Measurements from ENCODE around the gene CHRNA4. TPM values are rescaled to one million over a fixed set of nuclear protein-coding genes. Genes with fewer than 3 reads are reported as not detected.

Gene CHRNA4
- total RNA-seq: 1.8 TPM

DNA sequence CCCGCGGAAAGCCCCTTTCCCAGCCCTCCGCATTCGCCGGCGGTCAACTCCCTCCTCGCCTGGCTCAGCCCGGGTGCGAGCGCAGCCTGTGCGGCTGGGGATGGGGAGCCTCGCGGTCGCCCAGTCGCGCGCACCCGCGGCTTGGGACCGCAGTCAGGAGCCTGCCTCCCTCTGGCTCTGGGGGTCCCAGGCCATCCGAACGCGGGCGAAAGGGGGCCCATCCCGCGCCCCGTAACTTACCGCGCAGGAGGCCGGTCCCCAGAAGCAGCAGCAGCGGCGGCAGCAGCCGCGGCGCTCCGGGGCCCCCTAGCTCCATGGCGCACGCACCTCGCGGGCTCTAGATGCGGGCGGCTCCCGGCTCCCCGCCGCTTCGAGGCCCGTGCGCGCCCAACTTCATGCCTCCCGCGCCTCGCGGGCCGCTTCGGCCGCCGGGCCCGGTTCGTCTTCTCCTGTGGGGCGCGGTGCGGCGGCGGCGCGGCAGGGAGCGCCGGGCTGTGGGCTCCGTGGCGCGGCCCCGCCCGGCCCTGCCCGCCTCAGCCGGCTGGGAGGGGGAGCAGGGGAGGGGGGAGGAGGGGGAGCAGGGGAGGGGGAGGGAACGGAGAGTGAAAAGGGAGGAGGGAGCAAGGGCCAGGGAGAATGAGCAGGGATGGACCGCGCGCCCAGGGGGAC is at the start of gene CHRNA4:
CHRNA4 (minus strand) TSS at position 500 of the 669 bp plus-strand sequence; CDS start at position 316, 184 bp downstream.
- no peak for DNase-seq

DNA sequence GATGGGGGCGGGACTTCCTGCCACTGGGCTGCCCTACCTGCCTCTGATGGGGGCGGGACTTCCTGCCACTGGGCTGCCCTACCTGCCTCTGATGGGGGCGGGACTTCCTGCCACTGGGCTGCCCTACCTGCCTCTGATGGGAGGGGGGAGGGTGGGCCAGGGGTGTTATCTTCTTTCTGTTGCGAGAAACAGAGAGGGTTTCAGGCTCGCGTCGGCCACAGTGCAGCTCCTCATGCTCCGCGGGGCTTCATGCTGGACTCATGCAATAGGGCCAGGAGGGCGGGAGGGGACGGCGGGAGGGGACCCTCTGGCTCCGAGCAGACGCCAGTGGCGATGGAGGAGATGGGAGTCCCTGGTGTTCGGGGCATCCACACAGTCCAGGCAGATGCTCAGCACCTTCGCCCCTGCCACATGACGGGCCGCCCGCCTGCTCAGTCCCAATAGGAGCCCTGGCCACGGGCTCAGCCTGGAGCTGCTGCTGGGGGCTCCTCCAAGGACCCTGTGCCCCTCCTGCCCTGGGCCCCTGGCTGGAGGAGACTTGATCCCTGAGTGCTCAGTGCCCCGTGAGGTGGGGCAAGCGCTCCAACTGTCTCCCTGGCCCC is 48.8 kb upstream of the CHRNA4 start:
- DNase-seq: no peak

DNA sequence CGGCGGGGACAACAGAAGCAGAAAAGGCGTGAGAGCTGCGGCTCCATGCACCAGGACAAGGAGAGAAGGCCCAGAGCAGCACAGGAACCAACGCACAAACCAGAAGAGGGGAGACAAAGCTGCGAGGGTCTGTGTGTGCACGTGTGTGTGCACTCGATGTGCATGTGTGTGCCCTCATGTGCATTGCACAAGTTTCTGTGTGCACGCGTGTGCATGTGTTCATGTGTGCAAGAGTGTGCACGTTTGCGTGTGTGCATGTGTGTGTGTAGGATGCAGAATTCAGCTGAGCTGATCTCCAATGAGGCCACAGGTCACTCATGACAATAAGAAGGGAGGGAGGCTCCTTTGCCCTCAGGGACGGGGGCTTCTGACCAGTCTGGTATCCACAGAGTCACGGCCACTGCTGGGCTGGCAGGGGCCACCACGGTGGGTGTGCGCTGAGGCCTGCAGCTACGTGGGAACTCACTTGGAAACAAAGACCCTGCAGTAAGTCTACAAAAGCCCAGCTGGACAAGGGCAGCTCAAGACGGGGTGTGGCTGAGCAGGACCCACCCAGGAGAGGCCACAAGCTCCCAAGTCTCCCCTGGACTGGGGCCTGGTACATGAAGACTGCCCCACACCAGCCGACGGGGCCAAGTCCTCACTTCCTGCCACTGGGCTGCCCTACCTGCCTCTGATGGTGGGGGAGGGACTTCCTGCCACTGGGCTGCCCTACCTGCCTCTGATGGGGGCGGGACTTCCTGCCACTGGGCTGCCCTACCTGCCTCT is 48.1 kb upstream of the CHRNA4 start:
- no peak for DNase-seq

DNA sequence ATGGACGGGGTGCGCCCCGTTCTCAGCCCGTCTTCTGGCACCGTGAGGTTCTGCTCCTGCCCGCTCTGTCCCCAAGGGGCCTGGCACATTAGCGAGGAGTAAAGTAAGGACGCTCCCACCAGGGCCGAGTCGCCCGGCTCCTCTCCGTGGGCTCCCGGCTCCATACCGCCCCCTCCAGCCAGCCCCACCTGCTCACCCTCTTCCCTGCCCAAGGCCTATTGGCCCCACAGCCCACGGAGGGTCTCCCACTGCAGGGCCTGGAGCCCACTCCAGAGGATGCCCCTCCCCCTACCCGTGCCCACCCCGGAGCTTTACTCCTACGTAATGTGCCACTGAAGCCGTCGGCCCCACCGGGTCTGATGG is 47.5 kb upstream of the CHRNA4 start:
- DNase-seq: no peak

DNA sequence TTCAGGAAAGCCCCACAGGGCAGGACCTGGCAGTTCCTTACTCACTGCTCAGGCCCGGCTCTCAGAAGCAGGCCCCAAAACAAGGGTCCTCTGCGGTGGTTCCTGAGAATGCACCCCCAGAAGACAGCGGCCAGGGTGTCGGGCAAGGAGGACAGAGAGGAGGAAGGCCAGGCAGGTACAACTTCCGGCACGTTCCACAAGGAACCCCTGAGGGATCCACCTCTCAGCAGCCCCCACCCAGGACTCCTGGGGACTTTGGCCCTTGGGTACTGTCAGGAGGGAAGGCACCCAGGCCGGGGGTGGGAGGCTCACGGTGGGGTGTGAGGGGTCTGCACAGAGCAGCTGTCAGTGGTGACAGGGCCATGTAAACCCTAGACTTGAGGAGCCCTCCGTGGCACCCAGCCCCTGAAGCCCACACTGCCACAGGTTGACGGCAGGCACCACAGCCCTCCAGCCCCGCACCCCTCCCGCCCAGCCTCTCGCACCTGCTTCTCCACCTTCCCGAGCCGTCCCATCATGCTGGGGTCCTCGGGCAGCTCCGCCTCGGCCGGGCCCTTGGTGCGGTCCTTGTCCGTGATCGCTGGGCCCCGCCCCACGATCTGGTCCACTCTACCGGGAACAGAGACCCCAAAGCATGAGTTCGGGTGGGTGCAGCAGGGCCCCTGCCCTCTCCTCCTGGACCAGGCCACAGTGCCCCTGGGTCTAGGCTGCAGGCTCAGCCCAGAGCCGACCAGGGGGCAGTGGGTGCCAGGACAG is 47.0 kb upstream of the CHRNA4 start:
- no peak for DNase-seq

DNA sequence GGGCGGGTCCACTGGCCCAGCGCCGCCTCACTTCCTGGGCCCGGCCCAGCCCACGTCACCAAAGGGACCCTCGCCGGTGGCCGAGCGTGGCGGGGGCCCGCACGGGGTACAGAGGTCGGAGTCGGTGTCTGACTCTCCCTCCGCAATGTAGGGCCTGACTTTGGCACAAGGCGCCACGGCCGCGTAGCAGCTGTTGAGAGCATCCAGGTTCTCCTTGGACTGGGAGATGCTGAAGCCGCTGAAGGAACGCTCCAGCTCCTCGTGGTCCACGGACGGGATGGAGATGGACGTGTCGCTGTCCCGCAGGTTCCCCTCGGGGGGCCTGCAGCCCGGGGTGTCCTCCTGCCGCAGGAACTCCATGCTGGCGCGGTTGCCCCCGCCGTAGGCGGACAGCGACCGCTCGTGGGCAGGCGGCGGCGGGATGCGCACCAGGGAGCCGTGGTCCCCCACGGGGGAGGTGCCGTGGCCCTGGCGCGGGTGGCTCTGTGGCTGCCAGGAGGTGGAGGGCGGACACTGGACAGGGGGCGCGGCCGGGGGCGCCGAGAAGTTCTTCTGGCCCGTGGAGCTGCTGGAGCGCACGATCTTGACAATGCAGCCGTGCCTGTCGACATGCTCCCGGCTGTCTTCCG is 45.6 kb upstream of the CHRNA4 start:
- no peak for DNase-seq

DNA sequence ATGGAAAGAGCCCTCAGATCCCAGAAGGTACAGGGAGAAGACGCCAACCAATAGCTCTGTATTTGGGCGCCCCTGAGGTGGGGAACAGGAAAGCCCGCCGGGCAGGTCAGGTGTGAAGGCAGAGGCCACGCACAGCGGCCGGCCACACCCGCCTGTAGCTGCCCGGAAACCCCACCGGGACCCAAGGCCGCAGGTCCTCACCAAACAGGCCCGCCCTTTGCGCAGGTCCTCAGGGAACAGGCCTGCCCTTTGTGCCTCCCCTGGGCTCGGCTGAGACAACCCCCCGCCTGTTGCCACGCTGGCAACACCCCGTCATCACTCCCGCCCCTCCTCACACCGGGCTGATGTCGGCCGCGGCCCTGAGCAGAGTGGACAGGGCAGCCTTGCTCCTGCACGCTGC is 44.9 kb upstream of the CHRNA4 start:
- no peak for DNase-seq

DNA sequence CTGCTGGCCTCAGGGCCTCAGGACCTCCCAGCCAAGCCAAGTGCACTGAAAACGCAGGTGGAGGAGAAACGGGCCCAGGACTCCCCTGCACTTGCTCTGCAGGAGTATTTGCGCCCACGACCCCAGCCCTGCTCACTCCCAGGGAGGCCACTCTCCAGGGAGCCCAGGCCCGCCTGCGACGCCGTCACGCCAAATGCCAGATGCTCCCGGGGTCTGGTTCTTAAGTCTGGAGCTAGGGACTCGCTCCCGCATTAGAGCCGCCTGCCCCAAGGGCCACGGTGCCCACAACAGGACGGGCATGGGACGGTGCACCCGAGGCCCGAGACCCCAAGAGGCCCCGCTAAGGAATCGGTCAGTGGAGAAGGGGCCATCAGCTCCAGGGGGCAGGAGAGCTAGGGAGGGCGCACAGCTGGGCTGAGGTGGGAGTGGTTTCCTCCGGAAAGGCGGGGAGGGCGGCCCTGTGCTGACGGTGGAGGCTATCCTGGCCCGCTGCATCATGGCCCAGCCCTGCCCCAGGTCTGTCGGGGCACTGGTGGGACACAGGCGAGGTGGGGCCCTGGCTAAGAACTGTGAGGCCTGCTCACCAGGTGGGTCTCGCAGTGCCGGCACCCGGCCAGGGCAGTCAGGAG is 44.1 kb upstream of the CHRNA4 start:
- DNase-seq: no peak

DNA sequence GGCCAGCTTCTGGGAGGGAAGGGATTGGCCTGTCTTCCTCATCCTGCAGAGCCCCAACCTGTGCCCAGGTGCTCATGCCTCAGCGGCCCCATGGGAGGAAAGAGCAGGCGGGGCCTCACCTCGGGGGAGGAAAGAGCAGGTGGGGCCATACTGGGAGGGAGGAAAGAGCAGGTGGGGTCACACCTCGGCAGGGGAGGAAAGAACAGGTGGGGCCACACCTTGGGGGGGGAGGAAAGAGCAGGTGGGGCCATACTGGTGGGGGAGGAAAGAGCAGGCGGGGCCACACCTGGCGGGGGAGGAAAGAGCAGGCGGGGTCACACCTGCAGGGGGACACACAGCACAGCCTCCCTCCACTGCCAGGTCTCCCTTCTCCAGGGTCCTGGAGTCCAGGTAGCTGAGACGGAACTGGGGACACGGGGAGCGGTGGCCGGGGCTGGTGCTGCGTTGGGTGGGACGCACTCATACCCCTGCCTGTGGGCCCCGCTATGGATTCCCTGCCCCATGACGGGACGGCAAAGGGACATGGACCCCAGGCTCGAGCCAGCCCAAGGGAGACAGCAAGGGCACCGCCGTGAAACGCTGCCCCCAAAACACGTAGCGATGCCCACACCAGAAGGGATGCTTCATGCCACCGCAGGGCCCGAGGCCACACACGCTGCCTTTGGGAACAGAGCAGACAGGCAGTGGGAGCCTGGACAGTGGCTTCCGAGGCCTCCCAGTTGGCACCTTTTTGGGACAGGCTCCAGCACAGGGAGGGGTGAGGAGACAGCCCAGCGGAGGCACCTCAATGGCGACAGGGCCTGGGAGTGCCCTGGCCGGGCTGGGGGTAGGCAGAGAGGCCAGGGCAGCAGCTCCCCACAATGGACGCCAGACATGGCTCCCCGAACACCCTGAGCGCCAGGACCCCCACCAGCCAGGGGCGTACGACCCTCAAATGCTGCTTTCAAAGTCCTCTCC is 43.3 kb upstream of the CHRNA4 start:
- no peak for DNase-seq

DNA sequence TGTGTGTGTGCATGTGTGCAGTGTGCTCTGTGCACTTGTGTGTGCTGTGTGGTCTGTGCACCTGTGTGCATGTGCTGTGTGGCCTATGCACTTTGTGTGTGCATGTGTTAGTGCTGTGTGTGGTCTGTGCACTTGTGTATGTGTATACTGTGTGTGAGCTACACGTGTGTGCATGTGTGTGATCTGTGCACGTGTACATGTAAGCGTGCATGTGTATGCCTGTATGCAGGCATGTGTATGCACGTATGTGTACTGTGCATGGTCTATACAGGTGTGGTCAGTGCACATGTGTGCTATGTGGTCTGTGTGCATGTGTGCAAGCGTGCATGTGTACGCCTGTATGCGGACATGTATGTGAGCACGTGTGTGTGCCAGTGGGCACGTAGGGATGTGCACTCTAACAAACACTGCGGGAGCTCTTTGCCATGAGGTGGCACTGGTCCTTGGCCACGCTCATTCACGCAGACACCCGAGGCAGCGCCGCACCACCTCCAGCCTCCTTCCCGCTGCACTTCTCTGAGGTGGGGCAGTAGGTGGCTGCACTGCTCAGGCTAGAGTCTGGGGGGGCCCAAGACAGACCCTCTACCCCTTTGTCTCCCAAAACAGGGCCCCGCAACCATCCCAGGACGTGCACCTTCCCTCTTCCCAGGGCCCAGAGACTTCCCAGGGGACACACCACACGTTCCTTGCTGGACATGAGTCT is 42.4 kb upstream of the CHRNA4 start:
- DNase-seq: no peak

DNA sequence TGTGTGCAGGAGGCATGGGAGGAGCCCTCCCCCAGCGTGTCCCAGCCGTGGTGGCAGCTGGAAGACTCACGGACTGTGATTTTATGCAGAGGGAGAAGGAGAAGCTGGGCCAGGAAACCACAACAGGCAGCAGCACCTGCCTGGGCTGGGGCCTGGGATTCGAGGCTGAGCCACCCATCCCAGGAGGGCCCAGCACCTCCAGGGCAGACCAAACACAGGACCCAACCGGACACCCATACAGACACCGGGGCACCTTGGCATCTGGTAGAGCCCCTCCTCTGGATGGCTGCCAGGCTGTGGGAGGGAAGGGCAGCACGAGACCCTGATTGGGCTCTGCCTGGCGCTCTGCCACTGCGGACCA is 41.7 kb upstream of the CHRNA4 start:
- DNase-seq: peak; percentile 27

DNA sequence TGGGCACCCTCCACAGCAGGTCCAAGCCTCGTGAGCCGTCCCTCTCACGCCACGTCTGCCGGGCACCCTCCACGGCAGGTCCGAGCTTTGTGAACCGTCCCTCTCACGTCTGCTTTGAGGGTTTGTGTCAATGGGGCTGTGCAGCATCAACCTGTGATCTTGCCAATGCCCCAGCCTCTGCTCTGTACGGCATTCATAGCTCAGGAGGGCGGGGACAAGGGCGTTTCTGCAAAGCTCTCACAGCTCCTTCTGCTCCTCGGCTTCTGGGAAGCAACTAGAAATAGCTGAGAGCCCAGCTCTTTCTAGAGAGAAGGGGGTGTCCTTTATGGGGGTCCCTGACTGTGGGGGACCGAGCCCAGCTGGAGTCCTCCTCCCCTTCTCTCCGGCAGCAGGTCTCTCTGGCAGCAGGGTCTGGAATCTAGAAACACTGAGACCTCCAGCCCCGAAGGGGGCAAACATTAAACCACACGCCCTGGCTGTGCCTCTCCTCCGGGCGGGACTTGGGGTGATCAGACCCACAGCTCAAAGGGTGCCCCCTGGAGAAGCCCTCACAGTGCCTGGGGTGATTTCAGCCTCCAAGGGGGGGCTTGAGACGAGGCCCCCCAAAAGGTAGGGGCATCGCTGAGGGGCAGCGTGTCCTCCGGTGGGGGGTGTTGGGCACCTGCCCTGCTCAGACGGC is 41.2 kb upstream of the CHRNA4 start:
- DNase-seq: peak; percentile 35

DNA sequence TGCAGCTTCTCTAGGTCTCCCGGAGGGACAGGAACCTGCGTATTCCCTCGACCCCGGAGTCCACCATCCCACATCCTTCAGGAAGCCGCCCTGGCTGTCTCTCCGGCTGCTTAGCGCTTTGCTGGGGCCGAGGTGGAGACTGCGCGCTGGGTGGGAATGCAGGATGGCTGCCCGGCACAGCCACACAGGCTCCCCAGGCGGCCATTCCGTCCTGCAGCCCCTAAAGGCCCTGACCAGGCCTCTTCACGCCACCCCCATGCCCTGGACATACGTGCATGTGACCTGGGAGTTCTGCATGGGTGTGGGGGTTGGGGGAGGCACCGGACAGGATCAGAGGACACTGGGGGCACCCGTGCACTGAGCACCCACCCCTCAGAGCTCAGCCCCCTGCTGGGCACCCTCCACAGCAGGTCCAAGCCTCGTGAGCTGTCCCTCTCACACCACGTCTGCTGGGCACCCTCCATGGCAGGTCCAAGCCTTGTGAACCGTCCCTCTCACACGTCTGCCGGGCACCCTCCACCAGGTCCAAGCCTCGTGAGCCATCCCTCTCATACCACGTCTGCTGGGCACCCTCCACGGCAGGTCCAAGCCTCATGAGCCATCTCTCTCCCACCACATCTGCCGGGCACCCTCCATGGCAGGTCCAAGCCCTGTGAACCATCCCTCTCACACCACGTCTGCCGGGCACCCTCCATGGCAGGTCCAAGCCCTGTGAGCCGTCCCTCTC is 40.4 kb upstream of the CHRNA4 start:
- no peak for DNase-seq

DNA sequence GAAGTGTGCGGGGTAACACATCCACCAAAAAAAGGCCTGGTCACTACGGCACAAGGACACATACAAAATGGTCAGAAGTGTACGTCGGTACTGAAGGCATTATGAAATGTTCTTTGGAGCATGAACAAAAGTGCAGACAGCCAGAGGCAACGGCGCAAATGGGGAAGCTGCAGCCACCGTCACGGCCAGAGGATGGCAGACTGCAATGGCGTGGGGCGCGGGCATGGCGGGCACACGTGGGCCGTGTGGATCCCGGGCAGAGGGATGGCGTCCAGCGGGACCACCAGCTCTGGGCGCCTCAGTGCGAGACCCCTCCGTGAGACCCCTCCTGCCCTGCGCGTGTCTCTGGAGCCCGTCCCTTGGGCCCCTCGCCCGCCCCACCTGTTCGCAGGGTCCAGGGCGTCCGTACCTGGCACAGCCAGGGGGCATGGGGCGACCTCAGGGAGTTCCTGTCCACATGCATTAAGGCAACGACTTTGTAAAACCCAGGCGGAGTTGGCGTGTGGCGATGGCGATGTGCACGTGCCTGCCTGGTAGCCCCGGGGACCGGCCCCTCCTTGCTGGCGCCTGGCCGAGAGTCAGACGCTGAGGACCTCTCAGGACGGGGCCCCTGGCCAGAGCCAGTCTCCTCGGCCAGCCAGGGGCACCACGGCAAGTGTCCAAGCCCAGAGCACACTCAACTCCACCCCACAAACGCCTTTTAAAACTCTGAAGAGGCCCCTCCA is 39.5 kb upstream of the CHRNA4 start:
- no peak for DNase-seq

DNA sequence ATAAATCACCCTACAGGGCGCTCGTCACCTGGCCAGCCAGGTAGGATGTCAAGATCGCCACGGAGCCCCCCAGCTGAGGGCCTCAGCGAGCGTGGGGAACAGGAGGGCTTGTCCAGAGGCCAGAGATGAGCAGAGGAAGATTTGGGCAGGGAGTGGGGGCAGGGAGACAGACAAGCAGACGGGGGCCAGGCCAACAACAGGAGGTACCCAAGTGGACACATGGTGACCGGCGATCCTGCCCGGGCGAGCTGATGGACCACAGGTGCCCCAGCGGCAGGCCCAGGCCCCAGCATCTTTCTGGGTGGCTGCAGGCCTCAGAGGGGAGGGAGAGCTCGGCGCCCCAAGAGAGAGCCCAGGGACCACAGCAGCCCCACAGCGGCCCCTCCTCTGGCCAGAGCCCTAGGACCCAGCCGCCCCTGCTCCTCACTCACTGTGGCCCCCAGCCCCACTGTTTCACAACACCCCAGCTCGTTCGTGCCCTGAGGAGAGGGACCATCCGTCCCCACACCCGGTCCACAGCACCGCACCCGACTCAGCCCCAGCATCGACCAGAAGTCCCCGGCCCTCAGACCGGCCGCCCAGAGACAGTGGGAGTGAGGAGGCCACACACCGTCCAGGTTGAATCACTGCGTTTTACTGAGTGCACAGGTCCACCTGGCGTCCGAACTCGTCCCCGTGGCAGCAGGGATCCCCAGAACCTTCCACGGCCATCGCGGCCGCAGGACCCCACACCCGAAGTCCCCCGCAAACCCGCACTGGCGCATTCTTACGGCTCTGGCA is 38.6 kb upstream of the CHRNA4 start:
- no peak for DNase-seq

DNA sequence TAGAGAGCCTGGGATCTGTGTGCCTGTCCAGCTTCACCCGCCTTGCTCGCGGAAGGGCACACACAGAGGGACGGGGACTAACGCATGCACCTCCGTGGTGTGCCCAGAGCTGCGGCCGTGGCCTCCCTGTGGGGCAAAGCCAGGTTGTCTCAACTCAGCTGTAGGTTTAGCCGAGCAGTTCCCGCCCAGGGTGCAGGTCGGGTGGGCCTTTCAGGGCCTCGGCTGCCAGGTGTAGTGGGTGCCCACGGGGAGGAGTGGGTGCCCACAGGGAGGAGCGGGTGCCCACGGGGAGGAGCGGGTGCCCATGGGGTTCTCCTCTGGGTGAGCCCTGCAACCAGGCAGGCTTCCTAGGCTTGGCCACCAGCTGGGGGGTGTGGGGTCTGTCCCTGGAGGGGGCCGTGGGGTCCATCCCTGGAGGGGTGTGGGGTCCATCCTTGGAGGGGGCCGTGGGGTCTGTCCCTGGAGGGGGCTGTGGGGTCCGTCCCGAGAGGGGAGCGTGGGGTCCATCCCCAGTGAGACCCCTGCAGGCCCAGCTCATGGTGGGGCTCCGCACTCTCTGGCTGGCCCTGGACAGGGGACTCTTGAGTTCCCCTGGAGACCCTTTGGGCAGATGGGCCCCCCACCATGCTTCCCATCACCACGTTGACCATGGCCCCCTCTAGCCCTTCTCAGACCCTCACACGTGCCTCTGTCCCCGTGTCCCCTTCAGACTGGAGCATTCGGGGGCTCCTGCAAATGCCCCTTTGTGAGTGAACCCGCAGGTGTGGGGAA is 37.8 kb upstream of the CHRNA4 start:
- no peak for DNase-seq

All from tongue (tissue), 2 donors.